GM18873 (cell line): ENCODE results near the gene SLC2A11.
A peak's percentile ranks its signal among the peaks of the same experiment; 100 is the strongest.

Source experiments
- ATAC-seq: cut with Tn5 transposase; IDR thresholded peaks from one replicate; pipeline ENCODE4 v1.9.1; 2021; ENCODE audit warnings: mild to moderate bottlenecking, moderate library complexity, moderate number of reproducible peaks; ENCODE audit not compliant: unreplicated experiment, low FRiP score

The SLC2A11 gene

GRCh38 chr22:23857606-23858483 is at the start of gene SLC2A11:
SLC2A11 (plus strand) TSS chr22:23857875; CDS start chr22:23858000, 125 bp downstream.
- peak; percentile 95 for ATAC-seq

GRCh38 chr22:23812378-23812777 is 45.3 kb upstream of the SLC2A11 start:
- ATAC-seq: no peak

GRCh38 chr22:23815541-23816155 is 42.0 kb upstream of the SLC2A11 start:
- ATAC-seq: no peak

GRCh38 chr22:23816156-23816976 is 41.3 kb upstream of the SLC2A11 start:
- no peak for ATAC-seq

- ATAC-seq: no peak
These were observed 40.5 kb upstream of the SLC2A11 start for GRCh38 chr22:23817146-23817545.

GRCh38 chr22:23818541-23818940 is 39.1 kb upstream of the SLC2A11 start:
- ATAC-seq: no peak

GRCh38 chr22:23820748-23821211 is 36.9 kb upstream of the SLC2A11 start:
- no peak for ATAC-seq

GRCh38 chr22:23822101-23822671 is 35.5 kb upstream of the SLC2A11 start:
- no peak for ATAC-seq

- ATAC-seq: no peak
These were observed 34.3 kb upstream of the SLC2A11 start for GRCh38 chr22:23823331-23823791.

GRCh38 chr22:23824476-23825245 is 33.0 kb upstream of the SLC2A11 start:
- ATAC-seq: no peak

- ATAC-seq: no peak
These were observed 32.3 kb upstream of the SLC2A11 start for GRCh38 chr22:23825246-23825905.

GRCh38 chr22:23826510-23827350 is 30.9 kb upstream of the SLC2A11 start:
- no peak for ATAC-seq

- no peak for ATAC-seq
These were observed 30.2 kb upstream of the SLC2A11 start for GRCh38 chr22:23827351-23827995.

GRCh38 chr22:23828800-23829680 is 28.6 kb upstream of the SLC2A11 start:
- no peak for ATAC-seq

- ATAC-seq: no peak
These were observed 27.8 kb upstream of the SLC2A11 start for GRCh38 chr22:23829845-23830372.

- ATAC-seq: no peak
These were observed 26.4 kb upstream of the SLC2A11 start for GRCh38 chr22:23831261-23831660.

- ATAC-seq: no peak
These were observed 25.9 kb upstream of the SLC2A11 start for GRCh38 chr22:23831781-23832180.
